NCI-H345 (cell line): ENCODE results near the gene KLF9.

Source experiments
- DNase-seq: peaks from one replicate; lab custom pipeline; 2025; lab: John Stamatoyannopoulos, UW

Gene KLF9

DNA sequence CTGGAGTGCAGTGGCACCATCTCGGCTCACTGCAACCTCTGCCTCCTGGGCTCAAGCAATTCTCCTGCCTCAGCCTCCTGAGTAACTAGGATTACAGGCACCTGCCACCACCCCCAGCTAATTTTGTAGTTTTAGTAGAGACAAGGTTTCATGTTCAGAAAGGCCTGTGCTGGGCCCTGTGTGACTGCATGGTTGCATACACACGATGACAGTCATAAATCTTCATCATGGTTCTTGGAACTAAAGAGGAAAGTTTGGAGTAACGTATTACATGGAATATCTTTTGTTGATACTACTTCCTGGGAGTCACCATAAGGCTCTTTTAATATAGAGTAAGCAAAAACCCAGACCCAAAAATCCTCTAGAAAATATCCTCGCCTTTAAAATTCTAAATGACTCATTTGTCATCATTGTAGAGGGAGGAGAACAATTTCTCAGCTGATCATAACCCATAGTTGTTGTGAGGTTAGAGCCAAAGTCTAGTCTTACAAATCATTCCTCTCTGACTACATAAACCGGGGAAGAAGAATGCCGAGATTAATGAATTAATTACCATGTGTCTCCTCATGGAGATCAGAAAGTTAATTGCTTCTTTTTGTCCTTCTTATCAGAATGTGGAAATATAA, 47.0 kb downstream of the KLF9 start:
- DNase-seq, result no peak

DNA sequence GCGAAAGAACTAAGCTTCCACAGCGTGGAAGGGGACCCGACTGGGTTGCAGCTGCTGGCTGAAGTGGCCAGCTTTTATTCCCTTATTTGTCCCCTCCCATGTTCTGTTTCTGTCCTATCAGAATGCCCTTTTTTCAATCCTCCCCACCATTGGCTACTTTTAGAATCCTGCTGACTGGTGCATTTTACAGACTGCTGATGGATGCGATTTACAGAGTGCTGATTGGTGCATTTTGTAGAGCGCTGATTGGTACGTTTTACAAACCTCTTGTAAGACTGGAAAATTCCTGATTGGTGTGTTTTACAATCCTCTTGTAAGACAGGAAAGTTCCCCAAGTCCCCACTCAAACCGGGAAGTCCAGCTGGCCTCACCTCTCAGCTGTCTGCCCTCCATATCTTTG, 50.7 kb downstream of the KLF9 start:
- DNase-seq, result no peak

DNA sequence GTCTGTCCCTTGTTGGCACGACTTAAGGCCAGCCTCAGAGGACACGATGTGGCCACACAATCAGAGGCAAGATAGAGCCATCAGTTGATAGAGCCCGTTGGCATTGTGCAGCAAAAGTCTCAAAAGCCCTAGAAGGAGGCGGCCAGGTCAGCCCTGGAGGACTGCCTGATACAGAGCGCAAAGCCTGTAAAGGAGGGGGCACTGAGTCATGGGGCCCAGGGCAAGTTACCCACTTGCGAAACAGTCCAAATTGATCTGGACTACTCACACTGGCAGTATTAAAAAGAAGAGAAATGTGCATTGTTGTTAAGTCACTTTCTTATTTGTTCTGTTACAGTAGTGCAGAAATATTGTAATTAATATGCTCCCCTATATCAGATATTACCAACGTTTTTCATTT, 51.5 kb downstream of the KLF9 start:
- no peak for DNase-seq

DNA sequence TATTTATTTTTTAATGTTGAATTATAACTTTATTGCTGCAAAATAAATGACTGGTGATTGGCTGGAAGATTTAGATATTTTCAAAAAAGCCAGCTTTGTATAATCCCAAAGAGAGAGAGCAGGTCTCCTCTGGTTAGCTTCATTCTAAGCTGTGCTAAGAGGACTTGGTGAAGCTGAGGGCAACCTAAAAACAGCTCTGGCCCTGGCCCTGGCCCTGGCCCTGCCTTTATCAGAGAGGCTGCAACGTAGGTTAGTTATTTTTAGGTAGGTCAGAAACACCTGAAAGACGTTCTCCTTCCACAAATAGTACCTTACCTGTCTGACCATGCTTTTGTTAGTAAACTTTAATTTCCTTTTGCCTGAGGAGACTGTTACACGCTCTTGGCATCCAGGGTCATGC, 58.7 kb downstream of the KLF9 start:
- DNase-seq, result no peak

DNA sequence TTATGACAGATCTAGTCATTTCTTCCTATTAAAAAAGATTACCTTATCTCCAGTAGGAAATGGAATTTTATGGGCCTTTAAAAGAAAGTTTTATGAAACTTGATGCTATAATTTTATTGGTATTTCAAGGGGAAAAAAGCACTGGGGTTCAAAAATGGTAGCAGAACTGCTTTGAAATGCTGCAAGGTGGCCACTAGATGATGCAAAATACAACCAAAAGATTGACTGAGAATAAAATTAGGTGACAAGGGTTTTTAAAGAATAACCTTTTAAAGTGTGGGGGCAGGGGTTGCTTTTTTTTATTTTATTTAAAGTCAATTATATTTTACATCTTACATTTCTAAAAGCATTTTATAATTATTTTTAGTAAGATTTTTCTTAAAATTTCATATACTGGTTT, 61.7 kb downstream of the KLF9 start:
- DNase-seq, result no peak

GRCh38 chr9:70352356-70352755, 62.1 kb downstream of the KLF9 start:
- no peak for DNase-seq

- DNase-seq, result no peak
Observed at GRCh38 chr9:70347046-70347445, 67.4 kb downstream of the KLF9 start.

- DNase-seq, result no peak
Observed at GRCh38 chr9:70340572-70340971, 73.9 kb downstream of the KLF9 start.
